SK-N-MC (cell line): Measurements from ENCODE around the gene CPB2.
A peak's percentile ranks its signal among the peaks of the same experiment; 100 is the strongest.

Source experiments
- DNase-seq: peaks from one replicate; pipeline ENCODE4 v3.0.0-alpha.2; 2011; ENCODE audit warnings: low read depth, low spot score
- H3K27ac ChIP-seq: fragments of 200-600 bp; sonication (generic); 2 replicates; pipeline ENCODE4 v1.5.1; 2016; ENCODE audit warnings: mixed run types
- H3K36me3 ChIP-seq: fragments of 200-600 bp; sonication (generic); 2 replicates; pipeline ENCODE4 v1.6.1; 2017; ENCODE audit warnings: antibody characterized with exemption, low read length, mixed read lengths; ENCODE audit not compliant: insufficient read depth
- H3K4me3 ChIP-seq: fragments of 200-600 bp; sonication (generic); 2 replicates; pipeline ENCODE4 v1.5.1; 2016
- H3K9ac ChIP-seq: fragments of 200-600 bp; sonication (generic); 2 replicates; pipeline ENCODE4 v1.8.0; 2017; ENCODE audit warnings: mixed run types, mixed read lengths; ENCODE audit not compliant: insufficient read length
- H3K9me3 ChIP-seq: fragments of 200-600 bp; sonication (generic); 2 replicates; pipeline ENCODE4 v1.6.1; 2017; ENCODE audit warnings: low read depth, mild to moderate bottlenecking, antibody characterized with exemption, low read length, moderate library complexity, mixed read lengths
- EZH2 ChIP-seq: fragments of 200-600 bp; sonication (generic); IDR thresholded peaks from one replicate; pipeline ENCODE4 v1.6.1; 2017; ENCODE audit warnings: antibody characterized with exemption
- FOXP2 ChIP-seq: optimal IDR thresholded peaks from 2 replicates; pipeline ENCODE3; 2011; ENCODE audit warnings: mild to moderate bottlenecking, moderate library complexity; ENCODE audit not compliant: insufficient read depth; ENCODE audit errors: extremely low read length, control extremely low read depth
- POLR2AphosphoS5 ChIP-seq: IDR thresholded peaks from 2 replicates; pipeline ENCODE4 v1.6.1; 2012; ENCODE audit warnings: mild to moderate bottlenecking, low read depth, low read length, borderline replicate concordance

CPB2 gene

GRCh38 chr13:46077265-46077664, 27.6 kb downstream of the CPB2 start:
- Histone ChIP-seq H3K4me3 (no peak overlapping the region), H3K9me3 (no peaks in the 10 kb centered on the region; the same call in 1 of the 2 replicates), H3K36me3 (peaks cover 13% of the 10 kb centered on the region; the same call in 1 of the 2 replicates), H3K9ac (no peak overlapping the region), H3K27ac (no peak overlapping the region)
- no peak for TF ChIP-seq POLR2AphosphoS5
- no peak for TF ChIP-seq FOXP2
- no peak for TF ChIP-seq EZH2
- DNase-seq = no peak

GRCh38 chr13:46076827-46077226, 28.0 kb downstream of the CPB2 start:
- no peaks in the 10 kb centered on the region; the same call in 1 of the 2 replicates for H3K9me3 ChIP-seq
- H3K4me3 ChIP-seq = no peak overlapping the region
- peaks cover 13% of the 10 kb centered on the region; the same call in 1 of the 2 replicates for H3K36me3 ChIP-seq
- no peak for DNase-seq
- TF ChIP-seq EZH2 = no peak
- TF ChIP-seq FOXP2 = no peak
- no peak for TF ChIP-seq POLR2AphosphoS5
- H3K9ac ChIP-seq = no peak overlapping the region
- H3K27ac ChIP-seq = no peak overlapping the region

GRCh38 chr13:46075811-46076210, 29.0 kb downstream of the CPB2 start:
- Histone ChIP-seq H3K9ac (no peak overlapping the region), H3K36me3 (peaks cover 13% of the 10 kb centered on the region; the same call in 1 of the 2 replicates), H3K4me3 (no peak overlapping the region), H3K27ac (no peak overlapping the region), H3K9me3 (no peaks in the 10 kb centered on the region; the same call in 1 of the 2 replicates)
- DNase-seq = no peak
- TF ChIP-seq EZH2 (no peak), FOXP2 (no peak), POLR2AphosphoS5 (no peak)

- no peak overlapping the region for H3K4me3 ChIP-seq
- no peak for DNase-seq
- H3K36me3 ChIP-seq = peaks cover 13% of the 10 kb centered on the region; the same call in 1 of the 2 replicates
- no peak overlapping the region for H3K9ac ChIP-seq
- TF ChIP-seq EZH2 = no peak
- TF ChIP-seq FOXP2 = no peak
- no peak for TF ChIP-seq POLR2AphosphoS5
- H3K9me3 ChIP-seq = no peaks in the 10 kb centered on the region; the same call in 1 of the 2 replicates
- H3K27ac ChIP-seq = no peak overlapping the region
Measured at GRCh38 chr13:46071590-46072249, 33.1 kb downstream of the CPB2 start.

GRCh38 chr13:46063292-46063691, 41.5 kb downstream of the CPB2 start:
- no peak overlapping the region for H3K9ac ChIP-seq

GRCh38 chr13:46062185-46062584, 42.6 kb downstream of the CPB2 start:
- DNase-seq = no peak
- Histone ChIP-seq H3K9me3 (no peaks in the 10 kb centered on the region), H3K4me3 (no peak overlapping the region), H3K36me3 (no peaks in the 10 kb centered on the region), H3K9ac (no peak overlapping the region), H3K27ac (peak overlapping the region; percentile 27; the same call in 1 of the 2 replicates)
- TF ChIP-seq POLR2AphosphoS5 (no peak), FOXP2 (no peak)

More at GRCh38 chr13:46063292-46063691, 41.5 kb downstream of the CPB2 start:
- TF ChIP-seq FOXP2 (no peak), EZH2 (no peak), POLR2AphosphoS5 (no peak)
- Histone ChIP-seq H3K27ac (no peak overlapping the region), H3K9me3 (no peaks in the 10 kb centered on the region), H3K36me3 (no peaks in the 10 kb centered on the region), H3K4me3 (no peak overlapping the region)
- DNase-seq = no peak

GRCh38 chr13:46059405-46059804, 45.4 kb downstream of the CPB2 start:
- TF ChIP-seq FOXP2 = no peak
- TF ChIP-seq EZH2 = no peak
- TF ChIP-seq POLR2AphosphoS5 = no peak
- H3K9ac ChIP-seq = no peak overlapping the region
- H3K9me3 ChIP-seq = no peaks in the 10 kb centered on the region
- no peaks in the 10 kb centered on the region for H3K36me3 ChIP-seq
- DNase-seq = no peak
- no peak overlapping the region for H3K4me3 ChIP-seq
- no peak overlapping the region for H3K27ac ChIP-seq

GRCh38 chr13:46058268-46058667, 46.6 kb downstream of the CPB2 start:
- no peak overlapping the region for H3K9ac ChIP-seq
- no peak overlapping the region for H3K27ac ChIP-seq
- H3K4me3 ChIP-seq = no peak overlapping the region
- no peaks in the 10 kb centered on the region for H3K36me3 ChIP-seq
- no peak for DNase-seq
- TF ChIP-seq POLR2AphosphoS5 (no peak), FOXP2 (no peak), EZH2 (no peak)
- H3K9me3 ChIP-seq = no peaks in the 10 kb centered on the region
